Measurements from ENCODE around the gene KCNJ4.
"Not testable (repeated sequence)": the region's sequence is repeated elsewhere in the genome, so short reads cannot be mapped to it uniquely, and the experiment has no call there.

Gene KCNJ4

GRCh38 chr22:38381371-38381770, 73.6 kb downstream of the KCNJ4 start:
- not testable (repeated sequence) for DNase-seq (ENCODE audit: low read depth)
